ENCODE results near the gene ADAMTS18. TPM values are rescaled to one million over a fixed set of nuclear protein-coding genes. Genes with fewer than 3 reads are reported as not detected.

ADAMTS18 gene
- total and polyA plus RNA-seq, 2 donors (not counting 3 experiments of a cell fraction or from before 2014, with no cell fraction given) = 18.4 to 27.5 TPM

DNA sequence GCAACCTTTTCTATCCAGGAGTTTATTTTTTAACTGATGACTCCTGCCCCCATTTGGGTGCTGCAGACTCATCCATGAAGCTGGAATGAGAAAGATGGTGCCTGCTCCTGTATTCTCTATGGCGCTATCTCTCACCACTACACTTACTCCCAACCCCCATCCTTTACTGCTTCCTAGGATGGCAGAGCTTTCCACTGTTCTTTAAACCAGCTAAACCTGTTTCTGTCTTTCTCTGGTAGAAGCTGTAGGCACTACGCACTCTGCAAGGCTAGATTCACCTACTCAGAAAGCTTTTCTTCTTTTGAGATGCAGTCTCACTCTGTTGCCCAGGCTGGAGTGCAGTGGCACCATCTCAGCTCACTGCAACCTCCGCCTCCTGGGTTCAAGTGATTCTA is 47.0 kb downstream of the ADAMTS18 start:
- TF ChIP-seq GATA2 (IDR thresholded peaks at IDR 0.05; ENCODE audit: insufficient read depth, insufficient read length, low read depth, low read length) (no peak), FOS (IDR thresholded peaks at IDR 0.05; ENCODE audit: borderline replicate concordance, insufficient read depth, low read length) (no peak), POLR2A (IDR thresholded peaks at IDR 0.05; ENCODE audit: low read depth, low read length) (no peak), MYC (IDR thresholded peaks at IDR 0.05; ENCODE audit: low read depth, low read length) (no peak), CTCF (IDR thresholded peaks at IDR 0.05; ENCODE audit: extremely low read depth in 1 of 2, insufficient read depth in 1 of 2, low read depth in 1 of 2, low read length in 2 of 2) (no peak), MAX (IDR thresholded peaks at IDR 0.05; ENCODE audit: insufficient read depth, insufficient read length) (no peak), JUN (IDR thresholded peaks at IDR 0.05; ENCODE audit: borderline replicate concordance, insufficient read depth, insufficient read length, low read depth) (no peak), POLR2AphosphoS5 (IDR thresholded peaks at IDR 0.05; ENCODE audit: insufficient read depth, low read depth, low read length) (no peak), EZH2 (IDR thresholded peaks at IDR 0.05; ENCODE audit: borderline replicate concordance, low read depth, low read length, severe bottlenecking) (no peak)
- Histone ChIP-seq H3K9ac (replicated peaks; ENCODE audit: extremely low read depth, insufficient read depth, low read length) (no peak overlapping the region), H3K79me2 (ENCODE audit: control insufficient read depth, insufficient read depth, low read length) (no peaks in the 10 kb centered on the region), H4K20me1 (replicated peaks; ENCODE audit: control insufficient read depth, extremely low read depth, insufficient read depth, low read length) (no peaks in the 10 kb centered on the region), H3K4me1 (ENCODE audit: control insufficient read depth, extremely low read depth, insufficient read depth, low read length) (peaks cover 25% of the 10 kb centered on the region), H3K27ac (ENCODE audit: insufficient read depth, low read depth, low read length) (peak overlapping the region; percentile 50), H3K4me2 (ENCODE audit: insufficient read depth, low read length) (no peak overlapping the region), H2AFZ (ENCODE audit: low read depth, low read length) (no peak overlapping the region), H3K36me3 (ENCODE audit: control insufficient read depth in 2 of 2, extremely low read depth in 1 of 2, insufficient read depth in 2 of 2, low read length in 2 of 2) (no peaks in the 10 kb centered on the region), H3K27me3 (ENCODE audit: control insufficient read depth in 2 of 2, insufficient read depth in 2 of 2, low read length in 2 of 2) (no peaks in the 10 kb centered on the region), H3K9me1 (replicated peaks; ENCODE audit: control insufficient read depth, extremely low read depth, insufficient read depth, low read length) (no peaks in the 10 kb centered on the region), H3K9me3 (replicated peaks; ENCODE audit: control insufficient read depth, insufficient read depth, low read length) (no peaks in the 10 kb centered on the region), H3K4me3 (replicated peaks in 1 of 3; ENCODE audit: insufficient read depth in 1 of 3, low read depth in 1 of 3, low read length in 3 of 3) (no peak overlapping the region)
- POLR2A ChIA-PET = no interaction called here
- BruUV-seq (replicated peaks) = no TSS peak
- FAIRE-seq = no peak
- intact Hi-C loops (cut with micrococcal nuclease) = no loop called here
- CTCF ChIA-PET = interaction anchor here (0.7 to 2.0 kb wide), 4 partner anchors 13 to 196 kb away, joined by 3 to 6 read pairs (median 3); no protein-coding TSS in a partner anchor
- dilution Hi-C loops (cut with MboI; ENCODE audit: extremely low pct_ligation_motif_present, low sequenced_read_pairs) = no loop called here
- no peak for DNase-seq (ENCODE audit: low read depth, low spot score)
